HUES6 (cell line): ENCODE results near the gene TMEM106C.

ENCODE experiments used
- H3K27ac ChIP-seq: 2 replicates; pipeline ENCODE4 v1.7.0; 2013; ENCODE audit warnings: low read depth, mild to moderate bottlenecking, low read length, inconsistent platforms
- H3K27me3 ChIP-seq: 2 replicates; pipeline ENCODE4 v1.6.1; 2013; ENCODE audit warnings: low read length; ENCODE audit not compliant: control insufficient read depth, insufficient read depth
- H3K36me3 ChIP-seq: 2 replicates; pipeline ENCODE4 v1.6.1; 2013; ENCODE audit warnings: low read length; ENCODE audit not compliant: control insufficient read depth, insufficient read depth
- H3K4me1 ChIP-seq: 2 replicates; pipeline ENCODE4 v1.6.1; 2013; ENCODE audit warnings: low read length; ENCODE audit not compliant: control insufficient read depth, insufficient read depth
- H3K4me3 ChIP-seq: 2 replicates; pipeline ENCODE4 v1.5.1; 2013; ENCODE audit warnings: low read depth, low read length
- H3K9ac ChIP-seq: one replicate; pipeline ENCODE4 v1.6.1; 2013; ENCODE audit warnings: mild to moderate bottlenecking, low read length
- H3K9me3 ChIP-seq: 2 replicates; pipeline ENCODE4 v1.6.1; 2013; ENCODE audit warnings: low read depth, low read length; ENCODE audit not compliant: control insufficient read depth, insufficient read depth

Gene TMEM106C, protein sequence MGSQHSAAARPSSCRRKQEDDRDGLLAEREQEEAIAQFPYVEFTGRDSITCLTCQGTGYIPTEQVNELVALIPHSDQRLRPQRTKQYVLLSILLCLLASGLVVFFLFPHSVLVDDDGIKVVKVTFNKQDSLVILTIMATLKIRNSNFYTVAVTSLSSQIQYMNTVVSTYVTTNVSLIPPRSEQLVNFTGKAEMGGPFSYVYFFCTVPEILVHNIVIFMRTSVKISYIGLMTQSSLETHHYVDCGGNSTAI

GRCh38 chr12:47963340-47964040, at the start of gene TMEM106C:
TSS of gene TMEM106C (plus strand) at chr12:47963596. CDS start at chr12:47964237, 641 bp downstream.
- peaks cover 7% of the 10 kb centered on the region for H3K4me1 ChIP-seq
- peak within 1 kb of the TSS; percentile 66 for H3K4me3 ChIP-seq
- peaks cover 71% of the 10 kb centered on the region for H3K27me3 ChIP-seq
- peaks cover 10% of the 10 kb centered on the region for H3K9me3 ChIP-seq
- H3K9ac ChIP-seq, result peak within 1 kb of the TSS; percentile 4
- no peaks in the 10 kb centered on the region for H3K36me3 ChIP-seq
- no peak within 1 kb of the TSS for H3K27ac ChIP-seq

DNA sequence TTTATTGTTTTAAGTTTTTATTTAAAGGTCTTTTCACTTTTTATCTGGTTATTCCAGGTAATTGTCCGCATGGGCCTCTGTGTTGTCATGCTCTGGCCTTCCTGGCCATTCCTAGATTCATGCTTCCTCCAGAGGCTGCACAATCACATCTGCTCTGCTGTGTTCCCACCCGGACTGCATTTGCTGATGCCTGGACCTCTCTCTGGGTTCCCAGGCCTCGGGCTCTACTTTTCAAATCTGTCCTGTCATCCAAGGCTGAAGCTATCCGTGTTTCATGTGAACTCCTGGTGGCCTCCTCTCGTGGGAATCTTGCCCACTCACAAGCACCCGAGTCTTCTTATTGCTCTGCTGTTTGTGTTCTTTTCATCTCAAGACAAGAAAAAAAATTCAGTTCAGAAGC, 42.5 kb upstream of the TMEM106C start:
- H3K27ac ChIP-seq, result no peak overlapping the region
- no peaks in the 10 kb centered on the region for H3K9me3 ChIP-seq
- H3K36me3 ChIP-seq, result no peaks in the 10 kb centered on the region
- H3K4me3 ChIP-seq, result no peak overlapping the region
- no peaks in the 10 kb centered on the region for H3K4me1 ChIP-seq
- peaks cover 74% of the 10 kb centered on the region for H3K27me3 ChIP-seq
- H3K9ac ChIP-seq, result no peak overlapping the region

DNA sequence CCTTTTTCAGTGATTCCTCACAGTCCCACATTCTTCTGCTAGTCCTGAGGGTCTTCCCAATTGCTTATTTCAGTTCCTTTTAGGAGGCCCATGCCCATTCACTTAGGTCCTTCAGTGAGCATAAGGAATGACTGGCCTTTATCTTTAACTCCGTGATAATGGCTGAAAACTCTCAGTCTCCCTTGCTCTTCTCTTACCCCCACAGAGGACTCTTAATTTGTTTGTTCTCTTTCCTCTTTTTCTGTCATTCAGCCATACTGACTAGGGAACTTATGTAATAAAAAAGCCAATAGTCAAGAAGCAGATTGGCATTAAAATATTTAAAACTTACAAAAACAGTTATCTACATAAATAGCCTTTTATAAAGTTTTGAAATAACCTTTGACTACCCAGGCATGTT, 41.5 kb upstream of the TMEM106C start:
- H3K9ac ChIP-seq, result no peak overlapping the region
- H3K27me3 ChIP-seq, result peaks cover 77% of the 10 kb centered on the region
- H3K4me1 ChIP-seq, result no peaks in the 10 kb centered on the region
- no peak overlapping the region for H3K4me3 ChIP-seq
- no peaks in the 10 kb centered on the region for H3K36me3 ChIP-seq
- no peaks in the 10 kb centered on the region for H3K9me3 ChIP-seq
- no peak overlapping the region for H3K27ac ChIP-seq

DNA sequence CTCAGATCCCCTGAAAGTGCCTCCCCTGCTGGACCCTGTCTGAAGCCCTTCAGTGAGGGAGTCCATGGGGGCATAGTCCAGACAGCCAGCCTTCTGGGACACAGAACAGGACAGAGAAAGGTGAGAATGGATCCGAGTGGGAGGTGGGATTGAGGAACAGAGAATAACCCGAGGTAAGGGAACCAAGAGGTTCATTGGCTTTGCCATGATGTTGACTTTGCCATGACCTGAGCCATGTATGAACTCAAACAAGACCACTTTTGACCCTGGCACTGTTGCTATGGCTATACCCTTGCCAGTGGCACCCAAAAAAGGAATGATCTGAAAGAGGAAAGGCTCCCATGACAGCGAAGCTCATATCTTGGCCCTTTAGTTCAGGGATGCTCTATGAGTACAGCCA, 36.0 kb upstream of the TMEM106C start:
- Histone ChIP-seq H3K9me3 (no peaks in the 10 kb centered on the region), H3K27me3 (peaks cover 93% of the 10 kb centered on the region), H3K27ac (no peak overlapping the region), H3K4me3 (no peak overlapping the region), H3K4me1 (no peaks in the 10 kb centered on the region), H3K9ac (no peak overlapping the region), H3K36me3 (no peaks in the 10 kb centered on the region)

DNA sequence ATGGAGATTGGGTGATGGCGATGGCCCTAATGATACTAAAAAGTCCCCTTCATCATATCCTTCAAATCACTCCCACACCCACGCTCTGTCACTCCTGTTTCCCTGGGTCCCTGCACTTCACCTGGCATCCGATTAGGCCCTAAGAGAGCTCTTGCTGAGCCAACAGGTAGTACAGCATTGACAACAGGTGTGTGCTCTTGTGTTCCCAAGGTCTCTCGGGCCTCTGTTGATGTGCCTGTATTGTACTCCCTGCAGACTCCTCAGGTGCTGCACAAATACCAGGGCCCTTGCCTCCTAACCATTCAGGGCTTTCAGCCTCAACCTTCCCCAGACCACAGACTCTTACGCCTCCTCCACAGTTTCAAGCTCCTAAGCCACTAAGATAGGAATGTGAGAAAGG, 32.8 kb upstream of the TMEM106C start:
- Histone ChIP-seq H3K27ac (no peak overlapping the region), H3K36me3 (no peaks in the 10 kb centered on the region), H3K4me1 (no peaks in the 10 kb centered on the region), H3K9ac (no peak overlapping the region), H3K27me3 (peaks cover 72% of the 10 kb centered on the region), H3K4me3 (no peak overlapping the region), H3K9me3 (no peaks in the 10 kb centered on the region)

DNA sequence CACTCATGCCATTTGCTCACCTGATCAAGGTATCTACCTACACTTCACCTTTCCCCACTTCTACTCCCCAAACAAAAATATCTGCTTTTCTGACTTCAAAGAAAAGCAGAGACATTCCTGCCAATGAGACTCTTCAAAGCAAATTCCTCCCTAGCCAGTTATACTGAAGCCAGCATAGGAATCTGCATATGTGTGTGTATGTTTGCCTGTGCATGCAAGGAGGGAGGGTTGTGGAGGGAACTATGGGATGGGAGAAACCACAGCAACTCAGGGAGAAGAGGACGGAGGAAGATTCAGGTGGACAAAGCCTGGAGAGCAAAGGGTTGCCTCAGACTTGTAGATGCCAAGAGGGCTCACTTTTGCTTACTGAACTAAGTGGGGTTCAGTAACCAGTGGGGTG, 32.2 kb upstream of the TMEM106C start:
- no peaks in the 10 kb centered on the region for H3K9me3 ChIP-seq
- H3K9ac ChIP-seq, result no peak overlapping the region
- peaks cover 68% of the 10 kb centered on the region for H3K27me3 ChIP-seq
- H3K36me3 ChIP-seq, result no peaks in the 10 kb centered on the region
- H3K4me3 ChIP-seq, result no peak overlapping the region
- H3K4me1 ChIP-seq, result no peaks in the 10 kb centered on the region
- no peak overlapping the region for H3K27ac ChIP-seq

- Histone ChIP-seq H3K9ac (no peak overlapping the region), H3K4me3 (no peak overlapping the region)
Observed at GRCh38 chr12:47935184-47935583, 28.2 kb upstream of the TMEM106C start.

GRCh38 chr12:47938093-47938492, 25.3 kb upstream of the TMEM106C start:
- peaks cover 8% of the 10 kb centered on the region for H3K4me1 ChIP-seq
- H3K36me3 ChIP-seq, result no peaks in the 10 kb centered on the region
- no peak overlapping the region for H3K27ac ChIP-seq
- H3K27me3 ChIP-seq, result peaks cover 69% of the 10 kb centered on the region
- H3K4me3 ChIP-seq, result no peak overlapping the region
- H3K9me3 ChIP-seq, result no peaks in the 10 kb centered on the region
- H3K9ac ChIP-seq, result no peak overlapping the region

More at GRCh38 chr12:47935184-47935583, 28.2 kb upstream of the TMEM106C start:
- Histone ChIP-seq H3K27me3 (peaks cover 57% of the 10 kb centered on the region), H3K36me3 (no peaks in the 10 kb centered on the region), H3K27ac (no peak overlapping the region), H3K4me1 (no peaks in the 10 kb centered on the region), H3K9me3 (no peaks in the 10 kb centered on the region)

DNA sequence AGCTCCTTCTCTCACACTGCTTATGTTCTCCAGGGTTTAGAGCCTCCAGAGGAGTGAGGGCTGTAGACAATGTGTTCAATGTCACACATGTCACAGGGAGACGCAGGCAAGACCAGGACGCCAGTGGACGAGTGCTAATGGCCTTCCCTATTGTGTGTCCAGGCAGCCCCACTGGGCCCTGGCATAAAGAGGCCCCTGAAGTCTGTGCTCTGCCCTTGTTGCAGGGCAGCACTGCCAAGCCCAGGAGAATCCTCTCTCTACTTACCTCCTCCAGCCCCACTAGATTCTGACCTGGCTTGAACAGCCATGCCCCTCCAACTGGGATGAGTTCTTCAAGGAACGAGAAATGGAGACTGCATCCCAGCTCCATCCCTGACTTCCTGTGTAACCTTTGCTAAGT, 24.8 kb upstream of the TMEM106C start:
- Histone ChIP-seq H3K4me3 (no peak overlapping the region), H3K4me1 (peaks cover 8% of the 10 kb centered on the region), H3K36me3 (no peaks in the 10 kb centered on the region), H3K9me3 (no peaks in the 10 kb centered on the region), H3K27ac (no peak overlapping the region), H3K27me3 (peaks cover 74% of the 10 kb centered on the region), H3K9ac (no peak overlapping the region)

- Histone ChIP-seq H3K4me3 (no peak overlapping the region), H3K27ac (no peak overlapping the region), H3K9me3 (no peaks in the 10 kb centered on the region), H3K4me1 (peaks cover 8% of the 10 kb centered on the region), H3K36me3 (no peaks in the 10 kb centered on the region), H3K27me3 (peaks cover 79% of the 10 kb centered on the region), H3K9ac (no peak overlapping the region)
Observed at GRCh38 chr12:47939009-47939601, 24.3 kb upstream of the TMEM106C start.

DNA sequence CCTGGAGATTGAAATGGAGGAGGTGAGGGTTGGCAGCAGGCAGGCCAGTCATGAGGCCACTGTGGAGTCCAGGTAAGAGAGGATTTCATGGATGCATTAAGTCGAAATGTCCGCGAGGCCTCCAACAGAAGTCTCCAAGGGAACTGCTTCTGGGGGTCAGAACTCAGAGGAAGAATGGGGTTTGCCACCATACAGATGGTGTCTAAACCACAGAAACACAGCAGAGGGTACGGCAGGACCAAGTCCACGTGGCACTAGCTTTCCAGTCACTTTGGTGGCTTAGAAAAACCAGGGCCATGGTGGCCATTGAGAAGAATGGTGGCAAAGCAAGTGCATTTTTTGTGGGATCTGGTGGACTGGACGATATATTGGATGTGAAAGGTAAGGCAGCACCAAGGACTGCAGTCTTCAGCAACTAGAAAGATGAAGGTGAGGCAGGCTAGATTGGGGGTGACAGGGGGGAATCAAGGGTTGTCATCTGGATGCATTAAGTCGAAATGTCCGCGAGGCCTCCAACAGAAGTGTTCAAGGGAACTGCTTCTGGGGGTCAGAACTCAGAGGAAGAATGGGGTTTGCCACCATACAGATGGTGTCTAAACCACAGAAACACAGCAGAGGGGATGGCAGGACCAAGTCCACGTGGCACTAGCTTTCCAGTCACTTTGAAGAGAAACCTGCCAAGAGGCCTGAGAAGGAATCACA, 22.5 kb upstream of the TMEM106C start:
- no peak overlapping the region for H3K9ac ChIP-seq
- H3K36me3 ChIP-seq, result no peaks in the 10 kb centered on the region
- no peaks in the 10 kb centered on the region for H3K9me3 ChIP-seq
- H3K27me3 ChIP-seq, result peaks cover 82% of the 10 kb centered on the region
- H3K27ac ChIP-seq, result no peak overlapping the region
- peaks cover 8% of the 10 kb centered on the region for H3K4me1 ChIP-seq
- H3K4me3 ChIP-seq, result no peak overlapping the region
